PFSK-1 (cell line): ENCODE results near the gene SLCO6A1.

ENCODE experiments used
- POLR2AphosphoS5 ChIP-seq: IDR thresholded peaks from 2 replicates; pipeline ENCODE4 v1.6.1; 2012; ENCODE audit warnings: low read depth, mild to moderate bottlenecking, control low read depth, low read length, moderate library complexity
- SIN3A ChIP-seq: IDR thresholded peaks from 2 replicates; pipeline ENCODE4 v1.6.1; 2012; ENCODE audit warnings: mild to moderate bottlenecking, low read length, moderate library complexity, borderline replicate concordance; ENCODE audit not compliant: insufficient read depth
- TAF1 ChIP-seq: IDR thresholded peaks from 2 replicates; pipeline ENCODE4 v1.6.1; 2012; ENCODE audit warnings: low read length, control low read depth, borderline replicate concordance; ENCODE audit not compliant: insufficient read depth
- TF ChIP-seq, protein P1 (sequence below), 2 experiments: IDR thresholded peaks; 2 replicates each; pipeline versions ENCODE4 v1.6.1 to v1.8.0; 2011 to 2012; ENCODE audit warnings: low read depth in 2 of 2, low read length in 2 of 2, control low read depth in 1 of 2, inconsistent platforms in 1 of 2, mild to moderate bottlenecking in 1 of 2, moderate library complexity in 1 of 2; ENCODE audit not compliant: insufficient read depth in 1 of 2

DNA sequence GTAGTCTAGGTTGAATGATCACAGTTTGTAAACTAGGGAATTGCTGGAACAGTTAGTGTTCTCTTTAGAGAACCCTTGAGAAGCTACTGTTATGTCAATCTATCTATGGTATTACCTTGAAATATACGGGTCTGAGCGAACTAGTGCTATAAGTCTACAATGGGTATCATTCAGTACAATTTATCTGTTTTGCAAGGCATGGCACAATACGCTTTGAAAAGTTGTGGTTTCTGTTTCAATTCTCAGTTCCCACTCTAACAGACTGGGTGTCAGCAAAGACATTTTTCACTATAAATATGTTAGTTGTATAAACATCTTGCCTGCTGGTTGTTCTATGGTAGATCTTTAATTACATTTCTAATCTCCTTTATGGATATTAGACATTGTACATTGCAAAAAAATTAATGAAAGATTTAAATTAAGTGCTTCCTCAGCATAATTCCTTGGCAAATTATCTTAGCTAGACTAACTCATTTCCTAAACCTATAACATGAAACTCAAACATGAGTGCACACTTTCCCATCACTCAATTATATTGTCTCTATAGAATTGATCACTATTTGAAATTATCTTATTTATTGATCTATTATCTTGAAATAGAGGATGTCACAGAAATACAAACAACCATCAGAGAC is 24.9 kb upstream of the SLCO6A1 start:
- TF ChIP-seq SIN3A (no peak), POLR2AphosphoS5 (no peak), TAF1 (no peak)
- TF ChIP-seq, protein P1, sequence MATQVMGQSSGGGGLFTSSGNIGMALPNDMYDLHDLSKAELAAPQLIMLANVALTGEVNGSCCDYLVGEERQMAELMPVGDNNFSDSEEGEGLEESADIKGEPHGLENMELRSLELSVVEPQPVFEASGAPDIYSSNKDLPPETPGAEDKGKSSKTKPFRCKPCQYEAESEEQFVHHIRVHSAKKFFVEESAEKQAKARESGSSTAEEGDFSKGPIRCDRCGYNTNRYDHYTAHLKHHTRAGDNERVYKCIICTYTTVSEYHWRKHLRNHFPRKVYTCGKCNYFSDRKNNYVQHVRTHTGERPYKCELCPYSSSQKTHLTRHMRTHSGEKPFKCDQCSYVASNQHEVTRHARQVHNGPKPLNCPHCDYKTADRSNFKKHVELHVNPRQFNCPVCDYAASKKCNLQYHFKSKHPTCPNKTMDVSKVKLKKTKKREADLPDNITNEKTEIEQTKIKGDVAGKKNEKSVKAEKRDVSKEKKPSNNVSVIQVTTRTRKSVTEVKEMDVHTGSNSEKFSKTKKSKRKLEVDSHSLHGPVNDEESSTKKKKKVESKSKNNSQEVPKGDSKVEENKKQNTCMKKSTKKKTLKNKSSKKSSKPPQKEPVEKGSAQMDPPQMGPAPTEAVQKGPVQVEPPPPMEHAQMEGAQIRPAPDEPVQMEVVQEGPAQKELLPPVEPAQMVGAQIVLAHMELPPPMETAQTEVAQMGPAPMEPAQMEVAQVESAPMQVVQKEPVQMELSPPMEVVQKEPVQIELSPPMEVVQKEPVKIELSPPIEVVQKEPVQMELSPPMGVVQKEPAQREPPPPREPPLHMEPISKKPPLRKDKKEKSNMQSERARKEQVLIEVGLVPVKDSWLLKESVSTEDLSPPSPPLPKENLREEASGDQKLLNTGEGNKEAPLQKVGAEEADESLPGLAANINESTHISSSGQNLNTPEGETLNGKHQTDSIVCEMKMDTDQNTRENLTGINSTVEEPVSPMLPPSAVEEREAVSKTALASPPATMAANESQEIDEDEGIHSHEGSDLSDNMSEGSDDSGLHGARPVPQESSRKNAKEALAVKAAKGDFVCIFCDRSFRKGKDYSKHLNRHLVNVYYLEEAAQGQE (IDR thresholded peaks at IDR 0.05; ENCODE audit: insufficient read depth in 1 of 2, low read depth in 2 of 2, low read length in 2 of 2) = no peak
